ENCODE data around the gene KRT79. TPM values are rescaled to one million over a fixed set of nuclear protein-coding genes. Genes with fewer than 3 reads are reported as not detected.

KRT79 gene
- total and polyA plus RNA-seq, 5 donors = 0.09 TPM; not detected in 4

GRCh38 chr12:52815676-52816588 is 18.2 kb downstream of the KRT79 start:
- Histone ChIP-seq H3K4me3 (ENCODE audit: low read length) (no peak overlapping the region), H3K27me3 (ENCODE audit: control insufficient read depth, insufficient read depth) (no peaks in the 10 kb centered on the region), H3K4me1 (ENCODE audit: control insufficient read depth, insufficient read depth, low read length) (no peaks in the 10 kb centered on the region), H3K9me3 (ENCODE audit: control insufficient read depth, low read length) (no peaks in the 10 kb centered on the region), H3K27ac (ENCODE audit: low read length) (no peak overlapping the region)
- ATAC-seq (no peak), DNase-seq (no peak)
- intact Hi-C loops (cut with DNase I) = no loop called here
- WGBS = 63% methylated on average over 9 of the region's 9 CpGs

GRCh38 chr12:52815161-52815560 is 18.9 kb downstream of the KRT79 start:
- DNase-seq = no peak
- no peaks in the 10 kb centered on the region for H3K4me1 ChIP-seq (ENCODE audit: control insufficient read depth, insufficient read depth, low read length)
- intact Hi-C loops (cut with DNase I) = no loop called here
- H3K9me3 ChIP-seq (ENCODE audit: control insufficient read depth, low read length) = no peaks in the 10 kb centered on the region
- no peaks in the 10 kb centered on the region for H3K27me3 ChIP-seq (ENCODE audit: control insufficient read depth, insufficient read depth)
- WGBS = 87% methylated on average over 4 of the region's 4 CpGs
- no peak overlapping the region for H3K4me3 ChIP-seq (ENCODE audit: low read length)
- no peak overlapping the region for H3K27ac ChIP-seq (ENCODE audit: low read length)
- ATAC-seq = no peak

- intact Hi-C loops (cut with DNase I) = no loop called here
- 77% methylated on average over 4 of the region's 4 CpGs for WGBS
These were observed 19.4 kb downstream of the KRT79 start for GRCh38 chr12:52814710-52815155.

GRCh38 chr12:52813885-52814709 is 20.0 kb downstream of the KRT79 start, which contains the start of gene KRT4:
Gene KRT4 (minus strand): TSS chr12:52814116. CDS start chr12:52814058, 58 bp downstream.
- Histone ChIP-seq H3K9me3 (ENCODE audit: control insufficient read depth, low read length) (no peaks in the 10 kb centered on the region), H3K27ac (ENCODE audit: low read length) (no peak within 1 kb of the TSS), H3K4me3 (ENCODE audit: low read length) (no peak within 1 kb of the TSS), H3K4me1 (ENCODE audit: control insufficient read depth, insufficient read depth, low read length) (no peaks in the 10 kb centered on the region), H3K27me3 (ENCODE audit: control insufficient read depth, insufficient read depth) (no peaks in the 10 kb centered on the region)
- WGBS = 80% methylated on average over 15 of the region's 15 CpGs
- no peak for ATAC-seq
- DNase-seq = peak in 1 of 3 donors; percentile 36
- intact Hi-C loops (cut with DNase I) = no loop called here

More at GRCh38 chr12:52814710-52815155, 19.4 kb downstream of the KRT79 start:
- Histone ChIP-seq H3K4me3 (ENCODE audit: low read length) (no peak overlapping the region), H3K9me3 (ENCODE audit: control insufficient read depth, low read length) (no peaks in the 10 kb centered on the region), H3K27me3 (ENCODE audit: control insufficient read depth, insufficient read depth) (no peaks in the 10 kb centered on the region), H3K27ac (ENCODE audit: low read length) (no peak overlapping the region), H3K4me1 (ENCODE audit: control insufficient read depth, insufficient read depth, low read length) (no peaks in the 10 kb centered on the region)
- no peak for DNase-seq
- no peak for ATAC-seq

GRCh38 chr12:52813203-52813819 is 20.8 kb downstream of the KRT79 start:
- DNase-seq (no peak), ATAC-seq (no peak)
- Histone ChIP-seq H3K4me3 (ENCODE audit: low read length) (no peak overlapping the region), H3K4me1 (ENCODE audit: control insufficient read depth, insufficient read depth, low read length) (no peaks in the 10 kb centered on the region), H3K27ac (ENCODE audit: low read length) (no peak overlapping the region), H3K27me3 (ENCODE audit: control insufficient read depth, insufficient read depth) (no peaks in the 10 kb centered on the region), H3K9me3 (ENCODE audit: control insufficient read depth, low read length) (no peaks in the 10 kb centered on the region)
- 87% methylated on average over 10 of the region's 10 CpGs for WGBS
- intact Hi-C loops (cut with DNase I) = no loop called here

GRCh38 chr12:52812749-52813148 is 21.4 kb downstream of the KRT79 start:
- Histone ChIP-seq H3K27ac (ENCODE audit: low read length) (no peak overlapping the region), H3K9me3 (ENCODE audit: control insufficient read depth, low read length) (no peaks in the 10 kb centered on the region), H3K4me3 (ENCODE audit: low read length) (no peak overlapping the region), H3K4me1 (ENCODE audit: control insufficient read depth, insufficient read depth, low read length) (no peaks in the 10 kb centered on the region), H3K27me3 (ENCODE audit: control insufficient read depth, insufficient read depth) (no peaks in the 10 kb centered on the region)
- ATAC-seq (no peak), DNase-seq (no peak)
- intact Hi-C loops (cut with DNase I) = no loop called here
- WGBS = 56% methylated on average over 3 of the region's 3 CpGs

- intact Hi-C loops (cut with DNase I) = no loop called here
- H3K9me3 ChIP-seq (ENCODE audit: control insufficient read depth, low read length) = no peaks in the 10 kb centered on the region
- no peaks in the 10 kb centered on the region for H3K4me1 ChIP-seq (ENCODE audit: control insufficient read depth, insufficient read depth, low read length)
- H3K27ac ChIP-seq (ENCODE audit: low read length) = no peak overlapping the region
- no peak overlapping the region for H3K4me3 ChIP-seq (ENCODE audit: low read length)
- no peak for ATAC-seq
- H3K27me3 ChIP-seq (ENCODE audit: control insufficient read depth, insufficient read depth) = no peaks in the 10 kb centered on the region
- no peak for DNase-seq
- WGBS = 72% methylated on average over 4 of the region's 4 CpGs
These were observed 22.1 kb downstream of the KRT79 start for GRCh38 chr12:52812073-52812400.

- Histone ChIP-seq H3K9me3 (ENCODE audit: control insufficient read depth, low read length) (no peaks in the 10 kb centered on the region), H3K27ac (ENCODE audit: low read length) (no peak overlapping the region), H3K27me3 (ENCODE audit: control insufficient read depth, insufficient read depth) (no peaks in the 10 kb centered on the region), H3K4me3 (ENCODE audit: low read length) (no peak overlapping the region), H3K4me1 (ENCODE audit: control insufficient read depth, insufficient read depth, low read length) (no peaks in the 10 kb centered on the region)
- ATAC-seq (no peak), DNase-seq (no peak)
- WGBS = 85% methylated on average over 9 of the region's 9 CpGs
- intact Hi-C loops (cut with DNase I) = no loop called here
These were observed 22.7 kb downstream of the KRT79 start for GRCh38 chr12:52811191-52812072.

GRCh38 chr12:52810554-52810953 is 23.6 kb downstream of the KRT79 start:
- Histone ChIP-seq H3K27ac (ENCODE audit: low read length) (no peak overlapping the region), H3K9me3 (ENCODE audit: control insufficient read depth, low read length) (no peaks in the 10 kb centered on the region), H3K27me3 (ENCODE audit: control insufficient read depth, insufficient read depth) (no peaks in the 10 kb centered on the region), H3K4me3 (ENCODE audit: low read length) (no peak overlapping the region), H3K4me1 (ENCODE audit: control insufficient read depth, insufficient read depth, low read length) (no peaks in the 10 kb centered on the region)
- 68% methylated on average over 5 of the region's 5 CpGs for WGBS
- DNase-seq (no peak), ATAC-seq (no peak)
- intact Hi-C loops (cut with DNase I) = no loop called here

GRCh38 chr12:52809166-52809565 is 24.9 kb downstream of the KRT79 start:
- Histone ChIP-seq H3K27me3 (ENCODE audit: control insufficient read depth, insufficient read depth) (no peaks in the 10 kb centered on the region), H3K27ac (ENCODE audit: low read length) (no peak overlapping the region), H3K4me1 (ENCODE audit: control insufficient read depth, insufficient read depth, low read length) (no peaks in the 10 kb centered on the region), H3K4me3 (ENCODE audit: low read length) (no peak overlapping the region), H3K9me3 (ENCODE audit: control insufficient read depth, low read length) (no peaks in the 10 kb centered on the region)
- DNase-seq = no peak
- 78% methylated on average over 7 of the region's 7 CpGs for WGBS
- ATAC-seq = no peak
- intact Hi-C loops (cut with DNase I) = no loop called here
